SU-DHL-6 (cell line): ENCODE data around the gene CD38.
A peak's percentile ranks its signal among the peaks of the same experiment; 100 is the strongest.

Experiments used
- H2AFZ ChIP-seq: fragments of 200-600 bp; sonication (generic); 2 replicates; pipeline ENCODE4 v1.6.1; 2014; ENCODE audit warnings: low read depth, mild to moderate bottlenecking, moderate library complexity, mixed read lengths, antibody characterized with exemption, low read length; ENCODE audit not compliant: severe bottlenecking
- H3F3A ChIP-seq: fragments of 200-600 bp; shearing (Covaris generic); 2 replicates; pipeline ENCODE4 v1.6.0; 2016; ENCODE audit warnings: antibody characterized with exemption, mild to moderate bottlenecking; ENCODE audit not compliant: insufficient read depth
- H3K27ac ChIP-seq: fragments of 200-600 bp; sonication (generic); 2 replicates; pipeline ENCODE4 v1.5.1; 2016; ENCODE audit warnings: low read depth, mild to moderate bottlenecking, low read length, moderate library complexity, mixed read lengths
- H3K27me3 ChIP-seq: fragments of 200-600 bp; sonication (generic), shearing (Covaris generic); 2 replicates; pipeline ENCODE4 v1.6.0; 2014; ENCODE audit warnings: mild to moderate bottlenecking, low read length
- H3K36me3 ChIP-seq: fragments of 200-600 bp; sonication (generic); 2 replicates; pipeline ENCODE4 v1.6.1; 2014; ENCODE audit warnings: mild to moderate bottlenecking, low read length, mixed read lengths
- H3K4me2 ChIP-seq: fragments of 300-600, 200-600 bp; shearing (Covaris generic), sonication (generic); 2 replicates; pipeline ENCODE4 v1.6.0; 2014; ENCODE audit warnings: low read length, low read depth, mild to moderate bottlenecking; ENCODE audit not compliant: poor library complexity, severe bottlenecking
- H3K4me3 ChIP-seq: fragments of 200-600 bp; sonication (generic); 2 replicates; pipeline ENCODE4 v1.5.1; 2014; ENCODE audit warnings: antibody characterized with exemption, low read length, mild to moderate bottlenecking, mixed read lengths; ENCODE audit not compliant: insufficient read depth, poor library complexity, severe bottlenecking
- H3K79me2 ChIP-seq: fragments of 200-600 bp; sonication (generic); 2 replicates; pipeline ENCODE4 v1.6.1; 2014; ENCODE audit warnings: mild to moderate bottlenecking, low read length, moderate library complexity; ENCODE audit not compliant: insufficient read depth
- H3K9ac ChIP-seq: fragments of 200-600 bp; sonication (generic); 2 replicates; pipeline ENCODE4 v1.7.0; 2014; ENCODE audit warnings: mild to moderate bottlenecking, low read length
- H3K9me2 ChIP-seq: fragments of 200-600 bp; sonication (generic); replicated peaks from 2 replicates; pipeline ENCODE4 v1.6.1; 2014; ENCODE audit warnings: low read length; ENCODE audit not compliant: insufficient read depth
- H3K9me3 ChIP-seq: fragments of 200-600 bp; sonication (generic); 2 replicates; pipeline ENCODE4 v1.6.1; 2014; ENCODE audit warnings: low read length, mixed read lengths; ENCODE audit not compliant: insufficient read depth
- H4K20me1 ChIP-seq: fragments of 200-600 bp; sonication (generic); 2 replicates; pipeline ENCODE4 v1.6.1; 2014; ENCODE audit warnings: low read depth, mild to moderate bottlenecking, antibody characterized with exemption, low read length, moderate library complexity, mixed read lengths
- CTCF ChIP-seq: fragments of 200-600 bp; sonication (generic); IDR thresholded peaks from one replicate; pipeline ENCODE4 v1.5.1; 2017; ENCODE audit warnings: antibody characterized with exemption, mild to moderate bottlenecking, low read length, moderate library complexity; ENCODE audit not compliant: insufficient read depth, poor library complexity, severe bottlenecking
- EZH2phosphoT487 ChIP-seq: fragments of 200-600 bp; sonication (generic), shearing (Covaris generic); conservative IDR thresholded peaks from 2 replicates; pipeline ENCODE4 v1.6.1; 2018; ENCODE audit warnings: mild to moderate bottlenecking, antibody characterized with exemption, low read length, moderate library complexity, mixed read lengths

The CD38 gene

GRCh38 chr4:15779809-15780208, 1.7 kb downstream of the CD38 start:
- Histone ChIP-seq H3K79me2 (peaks cover 56% of the 10 kb centered on the region), H2AFZ (no peak overlapping the region), H3K4me3 (peak overlapping the region; percentile 73), H3K27ac (peak overlapping the region; percentile 92), H3F3A (peaks cover 60% of the 10 kb centered on the region), H3K9me2 (no peaks in the 10 kb centered on the region), H3K36me3 (peaks cover 46% of the 10 kb centered on the region), H3K27me3 (no peaks in the 10 kb centered on the region), H3K9ac (peak overlapping the region; percentile 82), H4K20me1 (no peaks in the 10 kb centered on the region), H3K9me3 (no peaks in the 10 kb centered on the region), H3K4me2 (peak overlapping the region; percentile 88)
- TF ChIP-seq EZH2phosphoT487: no peak
- no peak for TF ChIP-seq CTCF

- Histone ChIP-seq H2AFZ (no peak overlapping the region), H3K27me3 (no peaks in the 10 kb centered on the region), H3K4me2 (peak overlapping the region; percentile 88), H4K20me1 (no peaks in the 10 kb centered on the region), H3K9me2 (no peaks in the 10 kb centered on the region), H3K9me3 (no peaks in the 10 kb centered on the region), H3K36me3 (peaks cover 57% of the 10 kb centered on the region), H3K27ac (peak overlapping the region; percentile 92), H3F3A (peaks cover 67% of the 10 kb centered on the region), H3K4me3 (peak overlapping the region; percentile 73), H3K9ac (peak overlapping the region; percentile 82), H3K79me2 (peaks cover 72% of the 10 kb centered on the region)
- TF ChIP-seq EZH2phosphoT487 (no peak), CTCF (no peak)
These were observed 3.4 kb downstream of the CD38 start for GRCh38 chr4:15781427-15782095.

GRCh38 chr4:15783676-15784075, 5.5 kb downstream of the CD38 start:
- Histone ChIP-seq H2AFZ (no peak overlapping the region), H3K4me2 (peak overlapping the region; percentile 88), H3K4me3 (no peak overlapping the region), H3K27me3 (no peaks in the 10 kb centered on the region), H3F3A (peaks cover 58% of the 10 kb centered on the region), H3K27ac (peak overlapping the region; percentile 92), H4K20me1 (no peaks in the 10 kb centered on the region), H3K36me3 (peaks cover 67% of the 10 kb centered on the region), H3K9me2 (no peaks in the 10 kb centered on the region), H3K9me3 (no peaks in the 10 kb centered on the region), H3K9ac (peak overlapping the region; percentile 82), H3K79me2 (peaks cover 90% of the 10 kb centered on the region)
- TF ChIP-seq EZH2phosphoT487: no peak
- TF ChIP-seq CTCF: no peak
